Liver (tissue), 9 donors: ENCODE data around the gene MISP3. TPM values are rescaled to one million over a fixed set of nuclear protein-coding genes. Genes with fewer than 3 reads are reported as not detected.

Experiments
- DNase-seq: peaks from one replicate; pipeline ENCODE4 v3.0.0-alpha.2; 2017; ENCODE audit warnings: low spot score
- H3K27ac ChIP-seq, 2 donors: one replicate each; pipeline ENCODE4 v1.7.0; 2013; ENCODE audit warnings: inconsistent platforms in 2 of 2, low read length in 2 of 2, control low read depth in 1 of 2, low read depth in 1 of 2, mild to moderate bottlenecking in 1 of 2
- H3K27me3 ChIP-seq, 4 donors: one replicate each; pipeline versions ENCODE4 v1.6.1 to v1.7.0; 2013; ENCODE audit warnings: low read length in 3 of 4, inconsistent platforms in 1 of 4, mild to moderate bottlenecking in 1 of 4, moderate library complexity in 1 of 4; ENCODE audit not compliant: control insufficient read depth in 4 of 4, insufficient read depth in 4 of 4
- H3K36me3 ChIP-seq, 4 donors: one replicate each; pipeline versions ENCODE4 v1.6.1 to v1.7.0; 2013; ENCODE audit warnings: low read length in 3 of 4, mild to moderate bottlenecking in 3 of 4, low read depth in 1 of 4, moderate library complexity in 1 of 4; ENCODE audit not compliant: control insufficient read depth in 4 of 4, insufficient read depth in 3 of 4
- H3K4me1 ChIP-seq, 4 donors: one replicate each; pipeline versions ENCODE4 v1.6.1 to v1.7.0; 2013; ENCODE audit warnings: low read length in 3 of 4, mild to moderate bottlenecking in 3 of 4, moderate library complexity in 1 of 4; ENCODE audit not compliant: control insufficient read depth in 4 of 4, insufficient read depth in 4 of 4
- H3K4me3 ChIP-seq, 3 donors: one replicate each; pipeline versions ENCODE4 v1.6.1 to v1.7.0; 2013; ENCODE audit warnings: low read length in 3 of 3, control low read depth in 1 of 3, low read depth in 1 of 3, mild to moderate bottlenecking in 1 of 3
- H3K9ac ChIP-seq, 2 donors: one replicate each; pipeline ENCODE4 v1.7.0; 2013; ENCODE audit warnings: low read length in 2 of 2, mild to moderate bottlenecking in 2 of 2, moderate library complexity in 2 of 2, control low read depth in 1 of 2, low read depth in 1 of 2
- H3K9me3 ChIP-seq, 4 donors: one replicate each; pipeline versions ENCODE4 v1.6.1 to v1.7.0; 2013; ENCODE audit warnings: low read length in 3 of 4; ENCODE audit not compliant: control insufficient read depth in 4 of 4
- CTCF ChIP-seq: fragments of 150-350 bp; IDR thresholded peaks from 2 replicates; pipeline ENCODE4 v1.5.1; 2017; ENCODE audit warnings: improper control_type of control experiment, low read depth, low read length; ENCODE audit not compliant: missing input control
- EGR1 ChIP-seq, 2 donors: IDR thresholded peaks; 2 replicates each; pipeline ENCODE4 v1.6.1; 2016 to 2018; ENCODE audit warnings: antibody characterized with exemption in 2 of 2, low read depth in 2 of 2
- FOXA1 ChIP-seq: IDR thresholded peaks from 2 replicates; pipeline ENCODE4 v1.6.1; 2016; ENCODE audit warnings: antibody characterized with exemption
- FOXA2 ChIP-seq: IDR thresholded peaks from 2 replicates; pipeline ENCODE4 v1.6.1; 2016; ENCODE audit warnings: antibody characterized with exemption
- GABPA ChIP-seq, 2 donors: IDR thresholded peaks in 1 of 2; conservative IDR thresholded peaks in 1 of 2; 2 replicates each; pipeline ENCODE4 v1.6.1; 2016; ENCODE audit warnings: antibody characterized with exemption in 2 of 2, mild to moderate bottlenecking in 1 of 2, moderate library complexity in 1 of 2
- RAD21 ChIP-seq, 2 donors: IDR thresholded peaks; 2 replicates each; pipeline ENCODE4 v1.6.1; 2016; ENCODE audit warnings: antibody characterized with exemption in 2 of 2, mild to moderate bottlenecking in 2 of 2
- SP1 ChIP-seq: IDR thresholded peaks from 2 replicates; pipeline ENCODE4 v1.6.1; 2018; ENCODE audit warnings: antibody characterized with exemption, mild to moderate bottlenecking
- TAF1 ChIP-seq: conservative IDR thresholded peaks from 2 replicates; pipeline ENCODE4 v1.6.1; 2016; ENCODE audit warnings: antibody characterized with exemption, mild to moderate bottlenecking
- WGBS: extraction: QIAGEN DNeasy Blood & Tissue Kit; methylation state at CpG from one replicate; pipeline ENCODE4 v1.1.7; 2013; 5-methylcytosine and 5-hydroxymethylcytosine counted together
- polyA plus RNA-seq, 2 donors: library from polyadenylated mRNA; stranded (reverse) in 1 of 2; unstranded in 1 of 2; fragments of 200-250 nt in 1 of 2; fragments of >200 nt in 1 of 2; fragmentation: Nextera tagmentation in 1 of 2; extraction: Ambion mirVana in 1 of 2; gene quantifications; one replicate each; pipeline versions ENCODE4 v1.2.1 to v1.2.3, GENCODE V29; 2013 to 2015
- total RNA-seq, 2 donors: library from RNA; depleted of rRNA; stranded (reverse); fragments of >200 nt; gene quantifications; one replicate each; pipeline ENCODE4 v1.2.3, GENCODE V29; 2014
- TF ChIP-seq, protein P1 (sequence below): IDR thresholded peaks from 2 replicates; pipeline ENCODE4 v1.6.1; 2016; ENCODE audit warnings: antibody characterized with exemption
- donor health status: healthy.
- donor health status: healthy.
- donor health status: healthy.
- donor health status: healthy.
- donor health status: healthy.

Gene MISP3
- total and polyA plus RNA-seq, 4 donors: 0.28 to 3.9 (median 2.8) TPM

- Histone ChIP-seq H3K9me3 (peaks cover 0 to 5% (median 3%) of the 10 kb centered on the region in 4 donors), H3K4me3 (no peak overlapping the region), H3K36me3 (peaks cover 5 to 21% (median 7%) of the 10 kb centered on the region in 4 donors), H3K9ac (no peak overlapping the region), H3K27me3 (no peaks in the 10 kb centered on the region), H3K27ac (no peak overlapping the region), H3K4me1 (peaks cover 1 to 8% (median 4%) of the 10 kb centered on the region in 4 donors)
- DNase-seq: no peak
- no peak for TF ChIP-seq TAF1
- TF ChIP-seq SP1: no peak
- no peak for TF ChIP-seq FOXA2
- TF ChIP-seq EGR1 (IDR thresholded peaks at IDR 0.05; ENCODE audit: low read depth in 2 of 2): no peak
- no peak for TF ChIP-seq GABPA (IDR thresholded peaks at IDR 0.05 in 1 of 2, conservative IDR thresholded peaks at IDR 0.05 in 1 of 2)
- TF ChIP-seq FOXA1: no peak
- TF ChIP-seq, protein P1, sequence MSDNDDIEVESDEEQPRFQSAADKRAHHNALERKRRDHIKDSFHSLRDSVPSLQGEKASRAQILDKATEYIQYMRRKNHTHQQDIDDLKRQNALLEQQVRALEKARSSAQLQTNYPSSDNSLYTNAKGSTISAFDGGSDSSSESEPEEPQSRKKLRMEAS: no peak
- TF ChIP-seq CTCF: no peak
- 87% methylated on average over 7 of the region's 7 CpGs for WGBS
These were observed 22.3 kb downstream of the MISP3 start for GRCh38 chr19:14094854-14095253.

DNA sequence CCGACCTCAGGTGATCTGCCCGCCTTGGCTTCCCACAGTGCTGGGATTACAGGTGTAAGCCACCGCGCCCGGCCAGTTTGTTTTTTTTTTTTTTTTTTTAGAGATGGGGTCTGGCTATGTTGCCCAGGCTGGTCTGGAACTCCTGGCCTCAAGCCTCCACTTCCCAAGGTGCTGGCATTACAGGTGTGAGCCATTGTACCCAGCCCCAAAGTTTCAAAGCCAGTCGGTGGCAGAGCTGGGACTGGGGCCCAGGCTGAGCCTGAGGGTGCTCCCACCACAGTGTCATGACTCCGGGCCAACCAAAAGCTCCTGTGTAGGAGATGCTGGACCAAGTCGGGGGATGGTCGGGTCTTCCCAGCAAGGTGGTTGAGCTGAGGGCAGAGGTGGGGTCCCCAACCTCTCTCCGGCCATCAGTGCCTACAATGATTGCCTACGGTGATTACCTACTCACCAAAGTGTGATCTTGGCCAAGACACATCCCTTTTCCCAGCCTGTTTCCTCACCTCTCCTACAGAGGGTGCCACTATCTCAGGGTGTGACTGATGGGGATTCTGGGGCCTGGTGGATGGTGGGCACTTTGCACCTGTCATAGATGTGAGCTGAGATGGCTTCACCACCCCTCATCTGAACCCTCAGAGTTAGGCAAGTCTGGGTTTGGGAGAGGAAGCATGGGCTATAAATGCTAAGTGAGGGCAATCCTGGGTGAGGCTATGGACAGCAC, 23.8 kb downstream of the MISP3 start:
- WGBS: 98% methylated on average over 11 of the region's 11 CpGs
- H3K9me3 ChIP-seq: peaks cover 0 to 5% (median 3%) of the 10 kb centered on the region in 4 donors
- peaks cover 0 to 7% (median 2%) of the 10 kb centered on the region in 4 donors for H3K4me1 ChIP-seq
- peaks cover 7 to 35% (median 13%) of the 10 kb centered on the region in 4 donors for H3K36me3 ChIP-seq
- H3K27me3 ChIP-seq: no peaks in the 10 kb centered on the region
- H3K27ac ChIP-seq: no peak overlapping the region
- TF ChIP-seq RAD21 (IDR thresholded peaks at IDR 0.05): peak; percentile 8 to 49
- TF ChIP-seq FOXA1: no peak
- no peak for TF ChIP-seq TAF1
- H3K4me3 ChIP-seq: no peak overlapping the region
- no peak overlapping the region for H3K9ac ChIP-seq
- no peak for DNase-seq

DNA sequence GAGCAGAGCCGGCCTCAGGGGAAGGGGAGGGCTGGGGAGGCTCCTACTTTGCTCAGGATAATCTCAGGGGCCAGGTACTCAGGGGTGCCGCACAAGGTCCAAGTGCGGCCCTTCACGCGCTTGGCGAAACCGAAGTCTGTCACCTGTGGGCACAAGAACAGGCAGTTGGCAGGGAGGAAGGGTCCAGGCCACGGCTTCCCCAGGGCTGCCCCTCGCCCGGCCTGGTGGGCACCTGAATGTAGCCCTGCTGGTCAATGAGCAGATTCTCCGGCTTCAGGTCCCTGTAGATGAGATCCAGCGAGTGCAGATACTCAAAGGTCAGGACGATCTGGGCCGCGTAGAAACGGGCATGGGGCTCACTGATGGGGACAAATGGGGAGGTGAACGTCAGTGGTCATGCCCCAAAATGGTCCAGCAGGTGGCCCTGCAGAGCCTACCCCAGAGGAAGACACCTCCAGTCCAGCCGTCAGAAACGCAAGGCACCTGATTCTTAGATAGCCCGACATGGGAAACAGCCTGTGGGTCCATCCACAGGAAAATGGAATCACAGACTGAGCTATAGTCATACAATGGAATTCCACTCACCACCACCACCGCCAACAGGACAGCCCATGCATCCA, 25.1 kb downstream of the MISP3 start:
- Histone ChIP-seq H3K4me1 (no peaks in the 10 kb centered on the region), H3K9me3 (peaks cover 0 to 5% (median 3%) of the 10 kb centered on the region in 4 donors), H3K4me3 (no peak overlapping the region), H3K9ac (no peak overlapping the region), H3K27me3 (no peaks in the 10 kb centered on the region), H3K36me3 (peaks cover 9 to 40% (median 18%) of the 10 kb centered on the region in 4 donors), H3K27ac (no peak overlapping the region)
- no peak for DNase-seq
- no peak for TF ChIP-seq FOXA1
- no peak for TF ChIP-seq SP1
- peak; percentile 25 for TF ChIP-seq CTCF
- TF ChIP-seq RAD21 (IDR thresholded peaks at IDR 0.05): peak; percentile 39 to 67
- WGBS: 87% methylated on average over 21 of the region's 21 CpGs
